Measurements from ENCODE around the gene MICALL2. TPM values are rescaled to one million over a fixed set of nuclear protein-coding genes. Genes with fewer than 3 reads are reported as not detected.

MICALL2 gene
- polyA plus RNA-seq, 2 of the 4 experiments (the other 2 are of a cell fraction), result 6.1 to 20.6 TPM

DNA sequence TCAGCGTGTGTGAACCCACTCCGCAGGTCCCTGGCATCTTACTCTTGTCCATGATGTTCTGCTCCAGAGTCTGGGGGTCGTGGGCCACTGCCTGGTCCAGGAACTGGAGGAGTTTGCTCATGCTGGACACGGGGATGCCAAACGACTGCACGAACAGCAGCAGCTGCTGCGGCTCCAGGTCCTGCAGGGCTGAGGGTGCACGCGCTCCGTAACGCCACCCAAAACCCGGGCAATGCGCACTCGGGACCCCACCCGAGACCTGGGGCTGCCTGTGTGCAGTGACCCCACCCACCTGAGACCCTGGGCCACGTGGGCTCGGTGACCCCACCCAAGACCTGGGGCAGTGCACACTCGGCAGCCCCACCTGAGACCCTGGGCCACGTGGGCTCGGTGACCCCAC is 22.0 kb upstream of the MICALL2 start:
- no peaks in the 10 kb centered on the region for H3K4me1 ChIP-seq
- WGBS (ENCODE audit: missing lambda C conversion rate), result 98% methylated on average over 10 of the region's 20 CpGs
- no peak for DNase-seq (ENCODE audit: low read depth in 1 of 2, low spot score in 1 of 2)
- ChIA-PET POLR2A (no interaction called here), CTCF (interaction anchor here (0.6 to 10.3 kb wide), 4 partner anchors 8 to 18 kb away, joined by 3 to 103 read pairs (median 3); no protein-coding TSS in a partner anchor)
- H3K4me2 ChIP-seq, result no peak overlapping the region
- FAIRE-seq, result no peak
- no peaks in the 10 kb centered on the region for H3K9me3 ChIP-seq
- H3K4me3 ChIP-seq, result no peak overlapping the region
- no peak for TF ChIP-seq NPAS2 (CRISPR knock-in tag; IDR thresholded peaks at IDR 0.05; ENCODE audit: borderline replicate concordance)
- TF ChIP-seq MYC (IDR thresholded peaks at IDR 0.05; ENCODE audit: borderline replicate concordance, low read length), result no peak
- TF ChIP-seq HOXA7 (CRISPR knock-in tag; IDR thresholded peaks at IDR 0.05), result no peak
- no peak for TF ChIP-seq BHLHE40 (IDR thresholded peaks at IDR 0.05; ENCODE audit: low read depth, low read length)
- TF ChIP-seq, protein P1, sequence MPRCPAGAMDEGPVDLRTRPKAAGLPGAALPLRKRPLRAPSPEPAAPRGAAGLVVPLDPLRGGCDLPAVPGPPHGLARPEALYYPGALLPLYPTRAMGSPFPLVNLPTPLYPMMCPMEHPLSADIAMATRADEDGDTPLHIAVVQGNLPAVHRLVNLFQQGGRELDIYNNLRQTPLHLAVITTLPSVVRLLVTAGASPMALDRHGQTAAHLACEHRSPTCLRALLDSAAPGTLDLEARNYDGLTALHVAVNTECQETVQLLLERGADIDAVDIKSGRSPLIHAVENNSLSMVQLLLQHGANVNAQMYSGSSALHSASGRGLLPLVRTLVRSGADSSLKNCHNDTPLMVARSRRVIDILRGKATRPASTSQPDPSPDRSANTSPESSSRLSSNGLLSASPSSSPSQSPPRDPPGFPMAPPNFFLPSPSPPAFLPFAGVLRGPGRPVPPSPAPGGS (IDR thresholded peaks at IDR 0.05), result no peak
- TF ChIP-seq JUNB (IDR thresholded peaks at IDR 0.05), result no peak
- TF ChIP-seq, protein P2, sequence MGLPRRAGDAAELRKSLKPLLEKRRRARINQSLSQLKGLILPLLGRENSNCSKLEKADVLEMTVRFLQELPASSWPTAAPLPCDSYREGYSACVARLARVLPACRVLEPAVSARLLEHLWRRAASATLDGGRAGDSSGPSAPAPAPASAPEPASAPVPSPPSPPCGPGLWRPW (IDR thresholded peaks at IDR 0.05), result no peak
- TF ChIP-seq CHD4 (IDR thresholded peaks at IDR 0.05; ENCODE audit: borderline replicate concordance), result no peak
- TF ChIP-seq EP300 (IDR thresholded peaks at IDR 0.05), result no peak
- no peak for TF ChIP-seq KDM1A (IDR thresholded peaks at IDR 0.05; ENCODE audit: low read depth)
- TF ChIP-seq, protein P3, sequence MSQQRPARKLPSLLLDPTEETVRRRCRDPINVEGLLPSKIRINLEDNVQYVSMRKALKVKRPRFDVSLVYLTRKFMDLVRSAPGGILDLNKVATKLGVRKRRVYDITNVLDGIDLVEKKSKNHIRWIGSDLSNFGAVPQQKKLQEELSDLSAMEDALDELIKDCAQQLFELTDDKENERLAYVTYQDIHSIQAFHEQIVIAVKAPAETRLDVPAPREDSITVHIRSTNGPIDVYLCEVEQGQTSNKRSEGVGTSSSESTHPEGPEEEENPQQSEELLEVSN (IDR thresholded peaks at IDR 0.05; ENCODE audit: borderline replicate concordance, low read depth), result no peak
- no peak for TF ChIP-seq RCOR1 (IDR thresholded peaks at IDR 0.05; ENCODE audit: low read depth, low read length)
- no peak for TF ChIP-seq NFE2L2 (conservative IDR thresholded peaks at IDR 0.05; ENCODE audit: low read length)
- no peak for TF ChIP-seq MAFK (IDR thresholded peaks at IDR 0.05; ENCODE audit: partially characterized antibody)
- TF ChIP-seq, protein P4, sequence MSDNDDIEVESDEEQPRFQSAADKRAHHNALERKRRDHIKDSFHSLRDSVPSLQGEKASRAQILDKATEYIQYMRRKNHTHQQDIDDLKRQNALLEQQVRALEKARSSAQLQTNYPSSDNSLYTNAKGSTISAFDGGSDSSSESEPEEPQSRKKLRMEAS (IDR thresholded peaks at IDR 0.05), result no peak
- TF ChIP-seq HOXB13 (CRISPR knock-in tag; IDR thresholded peaks at IDR 0.05; ENCODE audit: low read depth), result no peak
- TF ChIP-seq, protein P5, sequence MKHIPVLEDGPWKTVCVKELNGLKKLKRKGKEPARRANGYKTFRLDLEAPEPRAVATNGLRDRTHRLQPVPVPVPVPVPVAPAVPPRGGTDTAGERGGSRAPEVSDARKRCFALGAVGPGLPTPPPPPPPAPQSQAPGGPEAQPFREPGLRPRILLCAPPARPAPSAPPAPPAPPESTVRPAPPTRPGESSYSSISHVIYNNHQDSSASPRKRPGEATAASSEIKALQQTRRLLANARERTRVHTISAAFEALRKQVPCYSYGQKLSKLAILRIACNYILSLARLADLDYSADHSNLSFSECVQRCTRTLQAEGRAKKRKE (CRISPR knock-in tag; IDR thresholded peaks at IDR 0.05; ENCODE audit: low read depth), result no peak
- ATAC-seq, result no peak
- no peak overlapping the region for H3K27ac ChIP-seq

DNA sequence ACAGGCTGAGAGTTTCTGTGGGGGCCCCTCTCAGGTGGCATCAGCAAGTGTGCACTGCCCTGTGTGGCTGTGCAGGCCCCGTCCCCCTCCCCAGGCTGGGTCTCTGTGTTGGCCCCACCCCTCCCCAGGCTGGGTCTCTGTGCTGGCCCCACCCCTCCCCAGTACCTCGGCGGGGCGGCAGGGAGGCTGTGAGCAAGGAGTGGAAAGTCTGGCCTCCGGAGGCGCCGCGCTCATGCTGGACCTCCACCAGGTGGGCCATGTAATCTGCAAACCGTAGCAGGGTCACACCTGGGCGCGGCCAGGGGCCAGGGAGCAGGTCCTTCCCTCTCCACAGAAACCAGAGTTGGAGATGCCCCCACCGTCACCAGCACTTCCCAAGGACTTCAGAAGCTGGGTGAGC is 21.4 kb upstream of the MICALL2 start:
- H3K4me1 ChIP-seq, result no peaks in the 10 kb centered on the region
- H3K4me3 ChIP-seq, result no peak overlapping the region
- H3K9me3 ChIP-seq, result no peaks in the 10 kb centered on the region
- DNase-seq (ENCODE audit: low read depth in 1 of 2, low spot score in 1 of 2) (no peak), FAIRE-seq (no peak), ATAC-seq (no peak)
- H3K4me2 ChIP-seq, result no peak overlapping the region
- H3K27ac ChIP-seq, result no peak overlapping the region
- ChIA-PET CTCF (interaction anchor here (0.8 to 7.8 kb wide), 2 partner anchors 9 to 23 kb away, joined by 3 to 209 read pairs; partner anchors contain the start of gene MICALL2), POLR2A (no interaction called here)
- 84% methylated on average over 8 of the region's 12 CpGs for WGBS (ENCODE audit: missing lambda C conversion rate)
- no peak for TF ChIP-seq ZFP36 (IDR thresholded peaks at IDR 0.05; ENCODE audit: borderline replicate concordance, partially characterized antibody)
- TF ChIP-seq, protein P3 (IDR thresholded peaks at IDR 0.05; ENCODE audit: borderline replicate concordance, low read depth), result no peak
- no peak for TF ChIP-seq CEBPB (IDR thresholded peaks at IDR 0.05)
- no peak for TF ChIP-seq ZNF302 (CRISPR knock-in tag; IDR thresholded peaks at IDR 0.05)
- TF ChIP-seq, protein P6, sequence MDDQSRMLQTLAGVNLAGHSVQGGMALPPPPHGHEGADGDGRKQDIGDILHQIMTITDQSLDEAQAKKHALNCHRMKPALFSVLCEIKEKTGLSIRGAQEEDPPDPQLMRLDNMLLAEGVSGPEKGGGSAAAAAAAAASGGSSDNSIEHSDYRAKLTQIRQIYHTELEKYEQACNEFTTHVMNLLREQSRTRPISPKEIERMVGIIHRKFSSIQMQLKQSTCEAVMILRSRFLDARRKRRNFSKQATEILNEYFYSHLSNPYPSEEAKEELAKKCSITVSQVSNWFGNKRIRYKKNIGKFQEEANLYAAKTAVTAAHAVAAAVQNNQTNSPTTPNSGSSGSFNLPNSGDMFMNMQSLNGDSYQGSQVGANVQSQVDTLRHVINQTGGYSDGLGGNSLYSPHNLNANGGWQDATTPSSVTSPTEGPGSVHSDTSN (IDR thresholded peaks at IDR 0.05), result no peak
- no peak for TF ChIP-seq CBX2 (IDR thresholded peaks at IDR 0.05; ENCODE audit: borderline replicate concordance, low read depth)
- TF ChIP-seq HOXA7 (CRISPR knock-in tag; IDR thresholded peaks at IDR 0.05), result no peak
- TF ChIP-seq RFX5 (IDR thresholded peaks at IDR 0.05), result no peak
- TF ChIP-seq EP300 (IDR thresholded peaks at IDR 0.05), result no peak

Measured in A549 (cell line).